ENCODE results near the gene KDM2B.

KDM2B gene

GRCh38 chr12:121568518-121568917, 12.3 kb downstream of the KDM2B start:
- peak overlapping the region; percentile 38; the same call in 1 of the 2 replicates for H3K9ac ChIP-seq (ENCODE audit: low read length)
- peak overlapping the region; percentile 68; the same call in 1 of the 2 replicates for H2AFZ ChIP-seq (ENCODE audit: low read length)
- H3K27me3 ChIP-seq (ENCODE audit: insufficient read depth, low read length), result no peaks in the 10 kb centered on the region
- no peak for TF ChIP-seq EZH2 (IDR thresholded peaks at IDR 0.05; ENCODE audit: borderline replicate concordance, low read length)
- no peak for TF ChIP-seq CTCF (IDR thresholded peaks at IDR 0.05; ENCODE audit: low read length)
- H3K9me2 ChIP-seq (ENCODE audit: low read depth, low read length), result no peaks in the 10 kb centered on the region
- H3K4me3 ChIP-seq (ENCODE audit: low read depth, low read length, poor library complexity, severe bottlenecking), result peak overlapping the region; percentile 3
- H3F3A ChIP-seq (ENCODE audit: insufficient read depth, low read length), result no peaks in the 10 kb centered on the region
- no peaks in the 10 kb centered on the region for H3K79me2 ChIP-seq (ENCODE audit: insufficient read depth, low read length)
- peak overlapping the region; percentile 50 for H3K27ac ChIP-seq (ENCODE audit: low read depth, low read length, poor library complexity, severe bottlenecking)
- H3K4me2 ChIP-seq (ENCODE audit: low read length), result peak overlapping the region; percentile 48
- no peaks in the 10 kb centered on the region for H3K36me3 ChIP-seq (ENCODE audit: insufficient read depth, low read length)
- no peaks in the 10 kb centered on the region for H3K9me3 ChIP-seq (ENCODE audit: low read length)
- peaks cover 16% of the 10 kb centered on the region for H3K4me1 ChIP-seq (ENCODE audit: insufficient read depth, low read length, severe bottlenecking)
- no peaks in the 10 kb centered on the region for H4K20me1 ChIP-seq (ENCODE audit: insufficient read depth, low read length)

GRCh38 chr12:121565076-121565475, 15.7 kb downstream of the KDM2B start:
- H3F3A ChIP-seq (ENCODE audit: insufficient read depth, low read length), result no peaks in the 10 kb centered on the region
- H3K27ac ChIP-seq (ENCODE audit: low read depth, low read length, poor library complexity, severe bottlenecking), result no peak overlapping the region
- H3K9me2 ChIP-seq (ENCODE audit: low read depth, low read length), result no peaks in the 10 kb centered on the region
- H3K36me3 ChIP-seq (ENCODE audit: insufficient read depth, low read length), result no peaks in the 10 kb centered on the region
- no peaks in the 10 kb centered on the region for H4K20me1 ChIP-seq (ENCODE audit: insufficient read depth, low read length)
- no peaks in the 10 kb centered on the region for H3K79me2 ChIP-seq (ENCODE audit: insufficient read depth, low read length)
- no peak overlapping the region for H3K4me2 ChIP-seq (ENCODE audit: low read length)
- TF ChIP-seq EZH2 (IDR thresholded peaks at IDR 0.05; ENCODE audit: borderline replicate concordance, low read length) (no peak), CTCF (IDR thresholded peaks at IDR 0.05; ENCODE audit: low read length) (no peak)
- H3K4me3 ChIP-seq (ENCODE audit: low read depth, low read length, poor library complexity, severe bottlenecking), result no peak overlapping the region
- no peak overlapping the region for H2AFZ ChIP-seq (ENCODE audit: low read length)
- no peaks in the 10 kb centered on the region for H3K9me3 ChIP-seq (ENCODE audit: low read length)
- no peaks in the 10 kb centered on the region for H3K27me3 ChIP-seq (ENCODE audit: insufficient read depth, low read length)
- H3K4me1 ChIP-seq (ENCODE audit: insufficient read depth, low read length, severe bottlenecking), result peaks cover 24% of the 10 kb centered on the region
- H3K9ac ChIP-seq (ENCODE audit: low read length), result no peak overlapping the region

GRCh38 chr12:121562488-121562887, 18.3 kb downstream of the KDM2B start:
- no peak overlapping the region for H3K4me2 ChIP-seq (ENCODE audit: low read length)
- no peaks in the 10 kb centered on the region for H3K27me3 ChIP-seq (ENCODE audit: insufficient read depth, low read length)
- peaks cover 8% of the 10 kb centered on the region for H3K4me1 ChIP-seq (ENCODE audit: insufficient read depth, low read length, severe bottlenecking)
- no peaks in the 10 kb centered on the region for H3F3A ChIP-seq (ENCODE audit: insufficient read depth, low read length)
- no peaks in the 10 kb centered on the region for H3K9me2 ChIP-seq (ENCODE audit: low read depth, low read length)
- no peaks in the 10 kb centered on the region for H3K36me3 ChIP-seq (ENCODE audit: insufficient read depth, low read length)
- H3K9me3 ChIP-seq (ENCODE audit: low read length), result no peaks in the 10 kb centered on the region
- no peak overlapping the region for H2AFZ ChIP-seq (ENCODE audit: low read length)
- TF ChIP-seq CTCF (IDR thresholded peaks at IDR 0.05; ENCODE audit: low read length) (no peak), EZH2 (IDR thresholded peaks at IDR 0.05; ENCODE audit: borderline replicate concordance, low read length) (no peak)
- H3K27ac ChIP-seq (ENCODE audit: low read depth, low read length, poor library complexity, severe bottlenecking), result no peak overlapping the region
- no peaks in the 10 kb centered on the region for H4K20me1 ChIP-seq (ENCODE audit: insufficient read depth, low read length)
- no peak overlapping the region for H3K4me3 ChIP-seq (ENCODE audit: low read depth, low read length, poor library complexity, severe bottlenecking)
- H3K79me2 ChIP-seq (ENCODE audit: insufficient read depth, low read length), result no peaks in the 10 kb centered on the region
- H3K9ac ChIP-seq (ENCODE audit: low read length), result no peak overlapping the region
